ENCODE measurements around the gene PRKCH.

Gene PRKCH

GRCh38 chr14:61494018-61494417, 172.6 kb downstream of the PRKCH start:
- peaks cover 96% of the 10 kb centered on the region; the same call in 1 of the 2 replicates for H3K36me3 ChIP-seq (ENCODE audit: insufficient read depth, low read length)
- H2AFZ ChIP-seq (ENCODE audit: low read length), result no peak overlapping the region
- no peaks in the 10 kb centered on the region for H3K27me3 ChIP-seq (ENCODE audit: insufficient read depth, low read length, poor library complexity, severe bottlenecking)
- no peak for TF ChIP-seq EZH2phosphoT487 (IDR thresholded peaks at IDR 0.05; ENCODE audit: borderline replicate concordance)
- TF ChIP-seq CTCF (conservative IDR thresholded peaks at IDR 0.05; ENCODE audit: low read length), result no peak
- no peaks in the 10 kb centered on the region for H3K9me2 ChIP-seq (replicated peaks; ENCODE audit: low read depth, low read length)
- no peaks in the 10 kb centered on the region for H3K9me3 ChIP-seq (ENCODE audit: insufficient read depth, low read depth, low read length)
- no peaks in the 10 kb centered on the region for H3F3A ChIP-seq (ENCODE audit: low read depth)
- H3K4me3 ChIP-seq (ENCODE audit: low read length, poor library complexity, severe bottlenecking), result no peak overlapping the region
- no peaks in the 10 kb centered on the region for H3K4me1 ChIP-seq (ENCODE audit: insufficient read depth, low read length, poor library complexity, severe bottlenecking)
- H4K20me1 ChIP-seq (ENCODE audit: insufficient read depth, low read length, poor library complexity, severe bottlenecking), result no peaks in the 10 kb centered on the region
- no peak overlapping the region for H3K9ac ChIP-seq (ENCODE audit: low read depth, low read length, poor library complexity, severe bottlenecking)
- H3K4me2 ChIP-seq (ENCODE audit: low read depth, low read length, poor library complexity, severe bottlenecking), result no peak overlapping the region
- 0 out of 2 replicates have a peak, but pooled peaks cover 8% of the 10 kb centered on the region for H3K79me2 ChIP-seq (ENCODE audit: insufficient read depth, low read length)

- H3K36me3 ChIP-seq (ENCODE audit: insufficient read depth, low read length), result peaks cover 83% of the 10 kb centered on the region; the same call in 1 of the 2 replicates
- no peak overlapping the region for H3K4me3 ChIP-seq (ENCODE audit: low read length, poor library complexity, severe bottlenecking)
- H3K4me1 ChIP-seq (ENCODE audit: insufficient read depth, low read length, poor library complexity, severe bottlenecking), result no peaks in the 10 kb centered on the region
- no peaks in the 10 kb centered on the region for H3K27me3 ChIP-seq (ENCODE audit: insufficient read depth, low read length, poor library complexity, severe bottlenecking)
- no peak overlapping the region for H3K9ac ChIP-seq (ENCODE audit: low read depth, low read length, poor library complexity, severe bottlenecking)
- H3F3A ChIP-seq (ENCODE audit: low read depth), result no peaks in the 10 kb centered on the region
- no peak overlapping the region for H3K4me2 ChIP-seq (ENCODE audit: low read depth, low read length, poor library complexity, severe bottlenecking)
- no peak for TF ChIP-seq CTCF (conservative IDR thresholded peaks at IDR 0.05; ENCODE audit: low read length)
- TF ChIP-seq EZH2phosphoT487 (IDR thresholded peaks at IDR 0.05; ENCODE audit: borderline replicate concordance), result no peak
- no peaks in the 10 kb centered on the region for H4K20me1 ChIP-seq (ENCODE audit: insufficient read depth, low read length, poor library complexity, severe bottlenecking)
- H3K9me2 ChIP-seq (replicated peaks; ENCODE audit: low read depth, low read length), result no peaks in the 10 kb centered on the region
- H3K79me2 ChIP-seq (ENCODE audit: insufficient read depth, low read length), result 0 out of 2 replicates have a peak, but pooled peaks cover 9% of the 10 kb centered on the region
- no peaks in the 10 kb centered on the region for H3K9me3 ChIP-seq (ENCODE audit: insufficient read depth, low read depth, low read length)
- no peak overlapping the region for H2AFZ ChIP-seq (ENCODE audit: low read length)
Measured at GRCh38 chr14:61495809-61496208, 174.4 kb downstream of the PRKCH start.

- H3K4me3 ChIP-seq (ENCODE audit: low read length, poor library complexity, severe bottlenecking), result no peak overlapping the region
- no peak overlapping the region for H2AFZ ChIP-seq (ENCODE audit: low read length)
- TF ChIP-seq EZH2phosphoT487 (IDR thresholded peaks at IDR 0.05; ENCODE audit: borderline replicate concordance), result no peak
- TF ChIP-seq CTCF (conservative IDR thresholded peaks at IDR 0.05; ENCODE audit: low read length), result no peak
- no peaks in the 10 kb centered on the region for H3K27me3 ChIP-seq (ENCODE audit: insufficient read depth, low read length, poor library complexity, severe bottlenecking)
- no peak overlapping the region for H3K4me2 ChIP-seq (ENCODE audit: low read depth, low read length, poor library complexity, severe bottlenecking)
- H3K9ac ChIP-seq (ENCODE audit: low read depth, low read length, poor library complexity, severe bottlenecking), result no peak overlapping the region
- H3F3A ChIP-seq (ENCODE audit: low read depth), result no peaks in the 10 kb centered on the region
- H3K36me3 ChIP-seq (ENCODE audit: insufficient read depth, low read length), result peaks cover 58% of the 10 kb centered on the region; the same call in 1 of the 2 replicates
- H3K9me2 ChIP-seq (replicated peaks; ENCODE audit: low read depth, low read length), result no peaks in the 10 kb centered on the region
- H3K79me2 ChIP-seq (ENCODE audit: insufficient read depth, low read length), result 0 out of 2 replicates have a peak, but pooled peaks cover 9% of the 10 kb centered on the region
- peaks cover 4% of the 10 kb centered on the region for H3K4me1 ChIP-seq (ENCODE audit: insufficient read depth, low read length, poor library complexity, severe bottlenecking)
- no peaks in the 10 kb centered on the region for H4K20me1 ChIP-seq (ENCODE audit: insufficient read depth, low read length, poor library complexity, severe bottlenecking)
- H3K9me3 ChIP-seq (ENCODE audit: insufficient read depth, low read depth, low read length), result no peaks in the 10 kb centered on the region
Measured at GRCh38 chr14:61498303-61498702, 176.9 kb downstream of the PRKCH start.

Measured in Loucy (cell line).